ENCODE data around the gene SLC6A18.

GRCh38 chr5:1202798-1203185 is 22.4 kb upstream of the SLC6A18 start:
- no peak for TF ChIP-seq POLR2AphosphoS5 (IDR thresholded peaks at IDR 0.05)
- TF ChIP-seq CTCF (IDR thresholded peaks at IDR 0.05), result no peak

All from gastroesophageal sphincter (tissue), 3 donors.